Keratinocyte (primary cell): ENCODE data around the gene PRKAR1B. TPM values are rescaled to one million over a fixed set of nuclear protein-coding genes. Genes with fewer than 3 reads are reported as not detected.

Experiments used
- DNase-seq: peaks from one replicate; pipeline ENCODE4 v3.0.0-alpha.2; 2011; ENCODE audit warnings: low read depth, missing footprints, low spot score
- FAIRE-seq: peaks from 2 replicates; lab custom pipeline; 2011; peaks lifted over from hg19 to GRCh38; lab: Jason Lieb, UNC
- H2AFZ ChIP-seq: 2 replicates; pipeline ENCODE4 v1.6.0; 2012; ENCODE audit warnings: low read length, control low read depth, inconsistent platforms; ENCODE audit not compliant: control insufficient read depth
- H3K27ac ChIP-seq: 2 replicates; pipeline ENCODE4 v1.5.1; 2011; ENCODE audit warnings: low read length; ENCODE audit not compliant: control insufficient read depth, insufficient read depth
- H3K27me3 ChIP-seq: 3 replicates; pipeline ENCODE4 v1.6.0; 2011; ENCODE audit warnings: low read length; ENCODE audit not compliant: control insufficient read depth, insufficient read depth; ENCODE audit errors: extremely low read depth
- H3K36me3 ChIP-seq, 2 experiments: 2 replicates in 1 of 2; 3 replicates in 1 of 2; pipeline ENCODE4 v1.5.1; 2011; ENCODE audit warnings: low read length in 2 of 2, mild to moderate bottlenecking in 1 of 2; ENCODE audit not compliant: control insufficient read depth in 2 of 2, insufficient read depth in 2 of 2; ENCODE audit errors: extremely low read depth in 1 of 2
- H3K4me1 ChIP-seq: 3 replicates; pipeline ENCODE4 v1.5.1; 2011; ENCODE audit warnings: low read length; ENCODE audit not compliant: control insufficient read depth, insufficient read depth; ENCODE audit errors: extremely low read depth
- H3K4me2 ChIP-seq: 3 replicates; pipeline ENCODE4 v1.6.0; 2011; ENCODE audit warnings: low read depth, low read length; ENCODE audit not compliant: control insufficient read depth, insufficient read depth; ENCODE audit errors: extremely low read depth
- H3K4me3 ChIP-seq, 3 experiments: fragments of 200-600 bp in 1 of 3; sonication (generic) in 1 of 3; 2 replicates in 2 of 3; 3 replicates in 1 of 3; pipeline ENCODE4 v1.5.1; 2011 to 2016; ENCODE audit warnings: low read length in 3 of 3, mild to moderate bottlenecking in 3 of 3, control low read depth in 2 of 3, inconsistent platforms in 1 of 3, low read depth in 1 of 3, mixed read lengths in 1 of 3, mixed run types in 1 of 3, moderate library complexity in 1 of 3; ENCODE audit not compliant: control insufficient read depth in 2 of 3, insufficient read depth in 2 of 3; ENCODE audit errors: extremely low read depth in 1 of 3
- H3K79me2 ChIP-seq: 2 replicates; pipeline ENCODE4 v1.6.0; 2012; ENCODE audit warnings: low read length; ENCODE audit not compliant: control insufficient read depth, insufficient read depth
- H3K9ac ChIP-seq: 3 replicates; pipeline ENCODE4 v1.6.0; 2011; ENCODE audit warnings: low read length; ENCODE audit not compliant: control insufficient read depth, insufficient read depth; ENCODE audit errors: extremely low read depth
- H3K9me1 ChIP-seq: 3 replicates; pipeline ENCODE4 v1.6.0; 2011; ENCODE audit warnings: low read length; ENCODE audit not compliant: control insufficient read depth, insufficient read depth; ENCODE audit errors: extremely low read depth
- H3K9me3 ChIP-seq: 2 replicates; pipeline ENCODE4 v1.5.1; 2012; ENCODE audit warnings: low read depth, low read length; ENCODE audit not compliant: control insufficient read depth
- H4K20me1 ChIP-seq: 3 replicates; pipeline ENCODE4 v1.6.0; 2011; ENCODE audit warnings: low read length; ENCODE audit not compliant: control insufficient read depth, insufficient read depth; ENCODE audit errors: extremely low read depth
- EZH2 ChIP-seq: IDR thresholded peaks from one replicate; pipeline ENCODE4 v1.6.1; 2012; ENCODE audit warnings: inconsistent platforms, mild to moderate bottlenecking, low read length, moderate library complexity
- dilution Hi-C: fragments of 300-500 bp; cut with MboI; formaldehyde crosslinking; loops from one replicate; pipeline ENCODE4 v1.7.0; 2020; ENCODE audit warnings: low sequenced_read_pairs; ENCODE audit not compliant: extremely low pct_ligation_motif_present
- polyA plus RNA-seq, 5 experiments: library from polyadenylated mRNA; depleted of rRNA in 3 of 5; stranded (reverse) in 3 of 5; stranded (forward) in 1 of 5; unstranded in 1 of 5; fragments of >200 nt; gene quantifications; 1 replicate in 1 of 5; 2 replicates in 3 of 5; 3 replicates in 1 of 5; pipeline versions ENCODE4 v1.2.1 to v1.2.3, GENCODE V29; 2011 to 2012; ENCODE audit warnings: missing spikeins in 2 of 5, low read depth in 1 of 5, low replicate concordance in 1 of 5
- TF ChIP-seq, protein P1 (sequence below), 3 experiments: IDR thresholded peaks in 1 of 3; conservative IDR thresholded peaks in 1 of 3; optimal IDR thresholded peaks in 1 of 3; 2 replicates in 2 of 3; 3 replicates in 1 of 3; pipeline versions ENCODE3 to v1.5.1; 2011; ENCODE audit warnings: low read length in 3 of 3, mild to moderate bottlenecking in 3 of 3, moderate library complexity in 2 of 3, control low read depth in 1 of 3, inconsistent platforms in 1 of 3; ENCODE audit not compliant: insufficient read depth in 2 of 3; ENCODE audit errors: extremely low read depth in 1 of 3

Gene PRKAR1B
- polyA plus RNA-seq, 1 donor (not counting 4 experiments of a cell fraction or from before 2014, with no cell fraction given), result 10.8 TPM

DNA sequence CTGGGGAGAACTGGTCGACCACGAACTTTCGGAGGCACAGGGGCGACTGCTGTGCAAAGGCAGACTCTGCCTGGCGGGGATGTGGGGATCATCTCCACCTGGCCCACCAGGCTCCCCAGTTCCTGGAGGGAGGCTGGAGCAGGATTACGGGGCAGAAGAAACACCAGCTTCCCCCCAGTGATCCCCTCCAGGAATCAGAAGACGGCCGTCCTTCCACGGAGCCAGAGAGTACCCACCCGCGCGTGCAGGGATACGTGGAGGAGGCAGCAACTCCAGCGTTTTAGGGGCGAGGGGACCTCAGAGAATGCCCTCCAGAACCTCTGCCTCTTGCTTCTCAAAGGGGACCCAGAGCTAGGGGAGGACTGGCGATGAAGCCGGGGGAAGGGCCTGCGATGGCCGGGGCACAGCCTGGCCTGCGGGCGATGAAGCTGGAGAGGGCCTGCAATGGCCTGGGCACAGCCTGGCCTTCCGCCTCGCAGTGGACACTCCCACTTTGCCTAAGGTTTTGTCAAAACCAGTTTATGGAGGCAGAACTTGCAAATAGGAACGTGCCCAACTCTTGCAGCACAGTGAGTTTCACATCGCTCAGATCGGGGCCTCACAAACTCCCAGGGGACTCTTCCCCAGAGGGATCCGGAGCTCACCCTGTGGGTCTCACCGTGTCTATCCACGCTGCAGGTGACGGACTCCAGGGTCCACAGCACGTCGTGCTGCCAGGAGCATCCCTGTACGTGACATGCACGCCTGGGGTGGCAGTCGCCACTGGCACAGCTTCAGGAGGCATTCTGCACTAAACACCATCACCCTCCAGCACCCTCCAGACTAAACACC is 129.5 kb downstream of the PRKAR1B start:
- H3K4me1 ChIP-seq, result no peaks in the 10 kb centered on the region
- no peaks in the 10 kb centered on the region for H3K79me2 ChIP-seq
- DNase-seq, result no peak
- no peaks in the 10 kb centered on the region for H3K27me3 ChIP-seq
- H3K9me1 ChIP-seq, result no peaks in the 10 kb centered on the region
- no peaks in the 10 kb centered on the region for H3K9me3 ChIP-seq
- no peak for TF ChIP-seq EZH2
- TF ChIP-seq, protein P1, sequence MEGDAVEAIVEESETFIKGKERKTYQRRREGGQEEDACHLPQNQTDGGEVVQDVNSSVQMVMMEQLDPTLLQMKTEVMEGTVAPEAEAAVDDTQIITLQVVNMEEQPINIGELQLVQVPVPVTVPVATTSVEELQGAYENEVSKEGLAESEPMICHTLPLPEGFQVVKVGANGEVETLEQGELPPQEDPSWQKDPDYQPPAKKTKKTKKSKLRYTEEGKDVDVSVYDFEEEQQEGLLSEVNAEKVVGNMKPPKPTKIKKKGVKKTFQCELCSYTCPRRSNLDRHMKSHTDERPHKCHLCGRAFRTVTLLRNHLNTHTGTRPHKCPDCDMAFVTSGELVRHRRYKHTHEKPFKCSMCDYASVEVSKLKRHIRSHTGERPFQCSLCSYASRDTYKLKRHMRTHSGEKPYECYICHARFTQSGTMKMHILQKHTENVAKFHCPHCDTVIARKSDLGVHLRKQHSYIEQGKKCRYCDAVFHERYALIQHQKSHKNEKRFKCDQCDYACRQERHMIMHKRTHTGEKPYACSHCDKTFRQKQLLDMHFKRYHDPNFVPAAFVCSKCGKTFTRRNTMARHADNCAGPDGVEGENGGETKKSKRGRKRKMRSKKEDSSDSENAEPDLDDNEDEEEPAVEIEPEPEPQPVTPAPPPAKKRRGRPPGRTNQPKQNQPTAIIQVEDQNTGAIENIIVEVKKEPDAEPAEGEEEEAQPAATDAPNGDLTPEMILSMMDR (optimal IDR thresholded peaks at IDR 0.05 in 1 of 3, IDR thresholded peaks at IDR 0.05 in 1 of 3, conservative IDR thresholded peaks at IDR 0.05 in 1 of 3; ENCODE audit: extremely low read depth in 1 of 3, insufficient read depth in 2 of 3, low read length in 3 of 3), result no peak
- H3K4me3 ChIP-seq, result no peak overlapping the region
- FAIRE-seq, result no peak
- no peak overlapping the region for H3K9ac ChIP-seq
- no peak overlapping the region for H3K27ac ChIP-seq
- H4K20me1 ChIP-seq, result no peaks in the 10 kb centered on the region
- dilution Hi-C loops, result no loop called here
- H3K36me3 ChIP-seq, result peaks cover 0 to 4% of the 10 kb centered on the region in 2 experiments
- H3K4me2 ChIP-seq, result no peak overlapping the region
- no peak overlapping the region for H2AFZ ChIP-seq

DNA sequence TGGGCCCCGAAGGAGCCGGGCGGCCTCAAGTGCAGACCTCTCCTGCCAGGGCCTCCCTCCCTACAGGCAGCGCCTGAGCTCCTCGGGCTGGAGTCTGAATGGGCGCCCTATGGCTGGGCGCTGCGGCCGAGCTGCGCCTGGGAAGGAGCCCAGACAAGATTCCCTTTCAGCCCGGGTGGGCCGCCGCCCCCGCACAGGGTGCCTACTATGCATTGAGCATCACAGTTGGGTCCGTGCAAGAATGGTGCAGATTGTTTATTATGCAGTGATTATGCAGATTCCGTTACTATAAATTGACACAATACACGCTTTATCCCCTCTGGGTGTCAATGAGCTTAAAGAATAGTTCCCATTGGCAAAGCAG is 130.3 kb downstream of the PRKAR1B start:
- H3K27me3 ChIP-seq, result no peaks in the 10 kb centered on the region
- no peak for TF ChIP-seq EZH2
- TF ChIP-seq, protein P1 (optimal IDR thresholded peaks at IDR 0.05 in 1 of 3, IDR thresholded peaks at IDR 0.05 in 1 of 3, conservative IDR thresholded peaks at IDR 0.05 in 1 of 3; ENCODE audit: extremely low read depth in 1 of 3, insufficient read depth in 2 of 3, low read length in 3 of 3), result no peak
- H3K4me2 ChIP-seq, result no peak overlapping the region
- FAIRE-seq (no peak), DNase-seq (no peak)
- no peaks in the 10 kb centered on the region for H3K79me2 ChIP-seq
- no peak overlapping the region for H2AFZ ChIP-seq
- no peaks in the 10 kb centered on the region for H4K20me1 ChIP-seq
- dilution Hi-C loops, result no loop called here
- H3K36me3 ChIP-seq, result peaks cover 0 to 4% of the 10 kb centered on the region in 2 experiments
- no peaks in the 10 kb centered on the region for H3K4me1 ChIP-seq
- no peak overlapping the region for H3K27ac ChIP-seq
- H3K4me3 ChIP-seq, result no peak overlapping the region
- H3K9ac ChIP-seq, result no peak overlapping the region
- no peaks in the 10 kb centered on the region for H3K9me3 ChIP-seq
- no peaks in the 10 kb centered on the region for H3K9me1 ChIP-seq
